HG03280 (cell line): ENCODE measurements around the gene GSX1.
"Not testable (repeated sequence)": the region's sequence is repeated elsewhere in the genome, so short reads cannot be mapped to it uniquely, and the experiment has no call there.

Source experiments
- ATAC-seq: cut with Tn5 transposase; IDR thresholded peaks from one replicate; pipeline ENCODE4 v1.9.1; 2021; ENCODE audit warnings: mild to moderate bottlenecking, moderate library complexity; ENCODE audit not compliant: unreplicated experiment

Gene GSX1

GRCh38 chr13:27793507-27794367, 1.5 kb downstream of the GSX1 start:
- ATAC-seq = no peak

- ATAC-seq = no peak
Measured at GRCh38 chr13:27794368-27794691, 2.0 kb downstream of the GSX1 start.

- ATAC-seq = no peak
Measured at GRCh38 chr13:27794921-27795717, 2.8 kb downstream of the GSX1 start.

- ATAC-seq = no peak
Measured at GRCh38 chr13:27795718-27796019, 3.4 kb downstream of the GSX1 start.

- ATAC-seq = no peak
Measured at GRCh38 chr13:27796544-27797227, 4.4 kb downstream of the GSX1 start.

DNA sequence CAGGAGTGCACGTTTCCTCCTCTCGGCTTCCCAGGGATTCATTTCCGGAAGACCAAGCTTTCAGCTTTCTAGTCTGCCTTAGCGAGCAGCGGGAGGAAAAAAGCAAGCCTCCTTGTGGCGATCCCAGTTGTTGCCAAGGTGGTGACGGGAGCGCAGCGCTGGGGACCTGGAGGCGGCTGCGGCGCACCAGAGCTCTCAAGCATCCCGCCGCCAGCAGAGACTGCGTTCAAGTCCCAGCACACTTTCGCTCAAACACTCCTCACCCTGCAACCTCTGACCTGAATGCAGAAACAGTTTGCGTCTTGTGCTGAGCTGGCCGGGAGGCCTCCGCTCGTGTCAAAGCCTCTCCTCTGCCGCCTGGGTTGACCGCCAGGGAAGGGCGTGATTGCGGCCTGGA, 4.9 kb downstream of the GSX1 start:
- ATAC-seq = no peak

- ATAC-seq = no peak
Measured at GRCh38 chr13:27806744-27807387, 14.6 kb downstream of the GSX1 start.

GRCh38 chr13:27808851-27809550, 16.7 kb downstream of the GSX1 start:
- no peak for ATAC-seq

DNA sequence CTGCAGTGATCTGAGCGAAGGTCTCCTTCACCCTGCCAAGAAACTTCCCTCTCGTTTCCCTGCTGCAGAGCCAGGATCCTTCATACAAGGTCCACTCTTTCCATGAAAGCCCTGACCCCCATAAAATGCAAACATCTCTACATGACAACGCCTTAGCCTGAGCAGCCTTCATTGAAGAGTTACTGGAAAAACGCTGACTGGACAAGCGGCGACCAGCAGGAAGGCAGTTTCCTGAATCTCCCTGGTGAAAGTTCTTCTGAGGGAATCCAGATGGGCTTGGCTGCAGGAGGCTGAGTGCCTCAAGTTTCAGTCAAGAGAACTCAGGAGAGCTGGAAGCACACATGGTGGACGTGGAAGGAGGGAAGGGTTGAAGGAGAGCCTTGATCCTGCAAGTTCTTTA, 17.7 kb downstream of the GSX1 start:
- ATAC-seq = no peak

- no peak for ATAC-seq
Measured at GRCh38 chr13:27810461-27810860, 18.2 kb downstream of the GSX1 start.

GRCh38 chr13:27813826-27814225, 21.5 kb downstream of the GSX1 start:
- ATAC-seq = no peak

GRCh38 chr13:27817832-27818231, 25.5 kb downstream of the GSX1 start:
- not testable (repeated sequence) for ATAC-seq

DNA sequence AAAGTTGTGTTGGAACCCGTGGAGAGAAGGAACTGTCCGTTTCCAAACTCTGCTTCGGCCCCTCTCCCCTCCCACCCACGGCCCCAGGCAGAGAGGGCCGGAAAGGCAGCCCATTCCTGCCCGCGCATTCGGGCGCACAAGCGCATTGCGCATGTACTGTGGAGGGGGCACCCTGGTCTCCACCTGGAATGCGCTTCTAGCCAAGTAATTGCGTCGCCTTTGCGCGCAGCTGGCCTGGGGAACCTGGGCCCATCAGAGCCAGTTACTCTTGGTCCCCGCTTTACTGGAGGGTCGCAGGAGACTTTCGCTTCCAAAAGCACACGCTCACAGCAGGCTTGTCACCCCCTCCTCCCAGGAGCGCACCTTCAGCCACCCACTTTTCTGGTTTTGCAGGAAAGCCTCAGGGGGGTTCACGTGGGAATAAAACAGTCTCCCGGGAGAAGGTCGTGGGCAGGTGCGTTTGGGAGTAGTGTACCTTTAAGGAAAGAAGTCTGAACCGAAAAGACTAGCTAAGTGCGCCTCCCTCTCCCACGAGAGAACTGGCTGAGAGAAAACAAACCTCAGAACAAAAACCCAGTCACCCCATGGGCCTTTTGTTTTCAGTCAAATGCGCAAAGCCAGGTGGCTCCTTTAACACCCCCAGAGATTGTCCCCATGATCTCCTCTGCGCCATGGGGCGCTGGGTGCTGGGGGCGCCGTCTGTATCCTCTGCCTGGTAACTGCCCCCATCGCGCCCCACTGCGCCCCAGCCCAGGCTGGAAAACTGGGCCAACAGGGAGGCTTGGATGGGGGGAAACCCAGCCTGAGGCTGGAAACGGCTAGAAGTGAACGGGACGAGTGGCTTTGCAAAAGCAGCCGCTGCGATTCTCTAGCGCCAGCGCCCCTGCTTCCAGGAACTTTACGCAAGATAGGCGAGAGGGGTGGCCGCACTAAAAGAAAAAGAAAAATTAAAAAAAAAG, 28.5 kb downstream of the GSX1 start:
- no peak for ATAC-seq

DNA sequence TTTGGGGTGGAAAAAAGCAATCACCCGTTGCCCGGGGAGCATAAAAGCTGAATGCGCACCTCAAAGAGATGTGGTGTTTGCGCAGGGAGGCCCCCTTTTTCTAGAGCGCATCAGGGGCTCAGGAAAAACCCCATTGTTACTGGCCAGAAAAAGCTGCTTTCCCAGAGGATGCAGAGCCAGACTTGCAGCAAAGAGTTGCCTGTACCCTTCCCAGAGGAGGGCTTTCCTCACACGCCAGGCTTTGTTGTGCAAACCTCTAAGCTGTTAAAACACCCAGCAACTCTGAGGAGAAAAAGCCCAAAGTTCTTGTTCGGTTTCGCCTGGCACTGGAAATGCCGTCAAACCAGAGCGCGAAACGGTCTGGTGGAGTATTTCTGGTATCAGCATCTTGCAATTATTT, 29.3 kb downstream of the GSX1 start:
- no peak for ATAC-seq

- no peak for ATAC-seq
Measured at GRCh38 chr13:27822258-27822872, 30.1 kb downstream of the GSX1 start.

DNA sequence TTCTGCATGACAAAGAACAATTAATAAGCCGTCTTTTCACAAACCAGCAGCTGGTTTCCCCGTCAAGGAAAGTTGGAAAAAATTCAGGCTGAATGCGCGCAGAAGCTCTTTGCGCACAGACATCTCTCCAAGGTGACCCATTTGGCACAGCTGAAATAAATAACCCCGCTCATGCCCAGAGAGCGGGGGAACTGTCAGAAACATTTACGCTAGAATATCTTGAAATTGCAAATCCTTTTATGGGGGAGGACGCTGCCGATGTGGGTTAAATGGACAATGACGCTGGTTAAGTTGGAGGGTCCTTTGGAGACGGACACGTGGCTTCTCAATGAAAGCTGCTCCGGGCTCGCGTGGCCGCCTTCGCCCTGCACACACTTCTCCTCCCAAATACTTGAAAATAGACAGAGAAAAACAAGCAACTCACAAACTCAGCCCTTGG, 30.6 kb downstream of the GSX1 start:
- ATAC-seq = no peak

DNA sequence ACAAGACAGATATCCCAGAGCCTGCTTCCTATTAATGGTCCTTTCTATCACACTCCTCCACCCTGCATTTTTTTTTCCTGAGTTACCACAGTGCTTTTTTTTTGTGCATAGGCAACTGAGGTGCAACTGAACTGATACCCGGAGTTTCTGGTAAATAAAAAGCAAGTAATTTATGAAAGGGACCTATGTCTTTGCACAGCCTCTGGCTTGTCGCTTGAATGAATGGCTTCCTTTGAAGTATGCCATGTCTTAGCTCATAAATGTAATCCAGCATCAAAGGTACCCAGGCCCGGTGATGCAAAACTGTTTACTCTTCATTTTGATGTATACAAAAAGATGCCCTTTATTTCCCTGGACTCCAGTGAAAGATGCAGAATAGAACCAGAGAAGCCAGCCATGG, 31.8 kb downstream of the GSX1 start:
- no peak for ATAC-seq

DNA sequence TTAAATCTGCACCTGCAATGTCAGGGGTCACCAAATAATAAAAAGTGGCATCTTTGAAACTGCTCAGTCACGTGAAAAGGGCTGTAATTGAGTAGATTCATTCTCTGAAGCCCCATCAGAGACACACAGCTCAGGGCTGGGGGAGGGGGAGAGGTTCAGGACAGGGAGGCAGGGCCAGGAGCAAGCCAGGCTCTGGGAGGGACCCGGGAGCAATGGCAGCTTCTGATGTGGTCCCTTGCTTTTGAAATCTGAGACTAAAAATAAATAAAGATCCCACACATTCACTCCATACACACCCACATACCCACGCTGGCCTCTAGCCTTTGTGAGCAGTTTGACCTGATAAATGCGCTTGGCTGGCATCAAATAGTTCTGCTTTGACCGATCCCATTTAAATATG, 32.8 kb downstream of the GSX1 start:
- ATAC-seq = no peak
